ENCODE data around the gene RPL35.

DNA sequence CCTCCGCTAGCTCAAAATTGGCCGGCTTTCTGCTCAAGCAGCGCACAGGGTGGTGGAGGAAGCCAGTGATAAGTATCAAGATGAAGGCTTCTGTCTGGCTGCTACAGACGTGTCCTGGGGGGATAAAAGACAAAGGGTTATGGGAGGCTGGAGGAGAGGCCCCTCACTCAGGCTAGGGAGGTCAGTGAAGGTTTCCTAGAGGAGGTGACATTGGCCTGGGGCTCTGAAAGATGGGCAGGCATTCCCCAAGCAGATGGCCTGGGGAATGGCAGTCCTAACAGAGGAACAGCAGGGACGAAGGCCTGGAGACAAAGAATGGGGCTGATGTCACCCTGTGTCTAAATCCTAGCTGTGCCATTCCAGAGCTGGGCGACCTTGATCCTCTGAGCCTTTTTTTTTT is 52.5 kb downstream of the RPL35 start:
- no peak for TF ChIP-seq POLR2AphosphoS5 (IDR thresholded peaks at IDR 0.05; ENCODE audit: low read depth, low read length)
- TF ChIP-seq, protein P1, sequence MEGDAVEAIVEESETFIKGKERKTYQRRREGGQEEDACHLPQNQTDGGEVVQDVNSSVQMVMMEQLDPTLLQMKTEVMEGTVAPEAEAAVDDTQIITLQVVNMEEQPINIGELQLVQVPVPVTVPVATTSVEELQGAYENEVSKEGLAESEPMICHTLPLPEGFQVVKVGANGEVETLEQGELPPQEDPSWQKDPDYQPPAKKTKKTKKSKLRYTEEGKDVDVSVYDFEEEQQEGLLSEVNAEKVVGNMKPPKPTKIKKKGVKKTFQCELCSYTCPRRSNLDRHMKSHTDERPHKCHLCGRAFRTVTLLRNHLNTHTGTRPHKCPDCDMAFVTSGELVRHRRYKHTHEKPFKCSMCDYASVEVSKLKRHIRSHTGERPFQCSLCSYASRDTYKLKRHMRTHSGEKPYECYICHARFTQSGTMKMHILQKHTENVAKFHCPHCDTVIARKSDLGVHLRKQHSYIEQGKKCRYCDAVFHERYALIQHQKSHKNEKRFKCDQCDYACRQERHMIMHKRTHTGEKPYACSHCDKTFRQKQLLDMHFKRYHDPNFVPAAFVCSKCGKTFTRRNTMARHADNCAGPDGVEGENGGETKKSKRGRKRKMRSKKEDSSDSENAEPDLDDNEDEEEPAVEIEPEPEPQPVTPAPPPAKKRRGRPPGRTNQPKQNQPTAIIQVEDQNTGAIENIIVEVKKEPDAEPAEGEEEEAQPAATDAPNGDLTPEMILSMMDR (IDR thresholded peaks at IDR 0.05) = no peak
- no peak for TF ChIP-seq REST (IDR thresholded peaks at IDR 0.05; ENCODE audit: low read depth, low read length)
- TF ChIP-seq PBX3 (IDR thresholded peaks at IDR 0.05) = no peak
- TF ChIP-seq NRF1 (IDR thresholded peaks at IDR 0.05; ENCODE audit: low read depth, low read length) = no peak
- TF ChIP-seq RAD21 (IDR thresholded peaks at IDR 0.05; ENCODE audit: low read length) = no peak
- TF ChIP-seq JUND (IDR thresholded peaks at IDR 0.05) = no peak
- TF ChIP-seq RFX5 (IDR thresholded peaks at IDR 0.05; ENCODE audit: low read length) = no peak
- TF ChIP-seq GABPA (IDR thresholded peaks at IDR 0.05; ENCODE audit: low read depth) = no peak
- no peak for TF ChIP-seq RXRA (IDR thresholded peaks at IDR 0.05; ENCODE audit: borderline replicate concordance, low read depth)
- no peak for TF ChIP-seq ZBTB33 (IDR thresholded peaks at IDR 0.05; ENCODE audit: borderline replicate concordance, low read depth)
- TF ChIP-seq EP300 (IDR thresholded peaks at IDR 0.05; ENCODE audit: borderline replicate concordance in 1 of 2, low read depth in 1 of 2, low read length in 1 of 2) = no peak

Measured in SK-N-SH (cell line).